Fibroblast of pulmonary artery (primary cell): ENCODE data around the gene SHB.

Experiments used
- DNase-seq: peaks from one replicate; pipeline ENCODE4 v3.0.0-alpha.2; 2010; ENCODE audit warnings: low read depth
- H3K4me3 ChIP-seq: replicated peaks from 2 replicates; pipeline ENCODE4 v1.5.1; 2011; ENCODE audit warnings: low read depth, mild to moderate bottlenecking, control low read depth, low read length, moderate library complexity
- CTCF ChIP-seq: IDR thresholded peaks from 2 replicates; pipeline ENCODE4 v1.5.1; 2011; ENCODE audit warnings: mild to moderate bottlenecking, control low read depth, low read length, inconsistent platforms; ENCODE audit errors: missing control alignments

The SHB gene

GRCh38 chr9:37994639-37995347, 74.2 kb downstream of the SHB start:
- peak; percentile 68 for DNase-seq
- peak overlapping the region; percentile 17 for H3K4me3 ChIP-seq
- no peak for TF ChIP-seq CTCF

- no peak for TF ChIP-seq CTCF
- DNase-seq: no peak
Observed at GRCh38 chr9:37992924-37993349, 76.1 kb downstream of the SHB start.

GRCh38 chr9:37990404-37991015, 78.5 kb downstream of the SHB start:
- DNase-seq: no peak
- TF ChIP-seq CTCF: no peak
- H3K4me3 ChIP-seq: no peak overlapping the region

More at GRCh38 chr9:37992924-37993349, 76.1 kb downstream of the SHB start:
- H3K4me3 ChIP-seq: no peak overlapping the region

GRCh38 chr9:37989701-37990100, 79.3 kb downstream of the SHB start:
- no peak for TF ChIP-seq CTCF
- H3K4me3 ChIP-seq: no peak overlapping the region
- DNase-seq: no peak

GRCh38 chr9:37988602-37989001, 80.4 kb downstream of the SHB start:
- no peak overlapping the region for H3K4me3 ChIP-seq
- no peak for TF ChIP-seq CTCF
- no peak for DNase-seq

- no peak for DNase-seq
- H3K4me3 ChIP-seq: no peak overlapping the region
- TF ChIP-seq CTCF: no peak
Observed at GRCh38 chr9:37988041-37988440, 81.0 kb downstream of the SHB start.
